Skeletal muscle tissue (tissue), 4 donors: ENCODE measurements around the gene IFNLR1. TPM values are rescaled to one million over a fixed set of nuclear protein-coding genes. Genes with fewer than 3 reads are reported as not detected.

ENCODE experiments used
- H3K27ac ChIP-seq: one replicate; pipeline ENCODE4 v1.7.0; 2013; ENCODE audit warnings: mild to moderate bottlenecking, low read depth, low read length, inconsistent platforms
- H3K27me3 ChIP-seq, 3 donors: one replicate each; pipeline ENCODE4 v1.7.0; 2013; ENCODE audit warnings: low read length in 3 of 3; ENCODE audit not compliant: control insufficient read depth in 3 of 3, insufficient read depth in 3 of 3
- H3K36me3 ChIP-seq, 3 donors: one replicate each; pipeline ENCODE4 v1.7.0; 2013; ENCODE audit warnings: low read length in 3 of 3; ENCODE audit not compliant: control insufficient read depth in 3 of 3, insufficient read depth in 3 of 3
- H3K4me1 ChIP-seq, 3 donors: one replicate each; pipeline ENCODE4 v1.7.0; 2013; ENCODE audit warnings: low read length in 3 of 3, mild to moderate bottlenecking in 3 of 3; ENCODE audit not compliant: control insufficient read depth in 3 of 3, insufficient read depth in 3 of 3
- H3K4me3 ChIP-seq, 3 donors: one replicate each; pipeline ENCODE4 v1.7.0; 2013; ENCODE audit warnings: low read length in 3 of 3
- H3K9ac ChIP-seq, 3 donors: one replicate each; pipeline ENCODE4 v1.7.0; 2013; ENCODE audit warnings: low read length in 3 of 3, mild to moderate bottlenecking in 3 of 3, moderate library complexity in 2 of 3, low read depth in 1 of 3
- H3K9me3 ChIP-seq, 3 donors: one replicate each; pipeline ENCODE4 v1.7.0; 2013; ENCODE audit warnings: low read length in 3 of 3; ENCODE audit not compliant: control insufficient read depth in 3 of 3
- total RNA-seq: library from RNA; depleted of rRNA; stranded (reverse); fragments of >200 nt; gene quantifications from one replicate; pipeline ENCODE4 v1.2.3, GENCODE V29; 2014
- donor health status: Osteomylitis.

Gene IFNLR1
- total RNA-seq, 1 donor from 2014 or later = not detected

- H3K9me3 ChIP-seq = no peaks in the 10 kb centered on the region
- peaks cover 0 to 6% (median 2%) of the 10 kb centered on the region in 3 donors for H3K27me3 ChIP-seq
- peak overlapping the region; percentile 98 for H3K27ac ChIP-seq
- H3K4me1 ChIP-seq = peaks cover 55 to 60% (median 59%) of the 10 kb centered on the region in 3 donors
- peak overlapping the region; percentile 79 to 94 (median 81) for H3K4me3 ChIP-seq
- peak overlapping the region; percentile 89 to 98 (median 97) for H3K9ac ChIP-seq
- H3K36me3 ChIP-seq = peaks cover 6 to 22% (median 14%) of the 10 kb centered on the region in 3 donors
These were observed 75.7 kb downstream of the IFNLR1 start for GRCh38 chr1:24111262-24111995.

- Histone ChIP-seq H3K9ac (peak overlapping the region; percentile 89 to 98 (median 97)), H3K9me3 (no peaks in the 10 kb centered on the region), H3K4me1 (peaks cover 59 to 64% (median 64%) of the 10 kb centered on the region in 3 donors), H3K27me3 (peaks cover 0 to 3% (median 2%) of the 10 kb centered on the region in 3 donors), H3K36me3 (peaks cover 11 to 28% (median 20%) of the 10 kb centered on the region in 3 donors), H3K4me3 (peak overlapping the region; percentile 79 to 94 (median 81)), H3K27ac (peak overlapping the region; percentile 98)
These were observed 76.3 kb downstream of the IFNLR1 start for GRCh38 chr1:24110642-24111261.

GRCh38 chr1:24109686-24110475 is 77.2 kb downstream of the IFNLR1 start:
- Histone ChIP-seq H3K9ac (peak overlapping the region; percentile 48 to 98 (median 89)), H3K4me3 (peak overlapping the region; percentile 79 to 94 (median 81)), H3K36me3 (peaks cover 12 to 33% (median 26%) of the 10 kb centered on the region in 3 donors), H3K27me3 (peaks cover 0 to 2% (median 2%) of the 10 kb centered on the region in 3 donors), H3K27ac (peak overlapping the region; percentile 98), H3K9me3 (no peaks in the 10 kb centered on the region), H3K4me1 (peaks cover 63 to 73% (median 72%) of the 10 kb centered on the region in 3 donors)

GRCh38 chr1:24109166-24109483 is 78.0 kb downstream of the IFNLR1 start:
- H3K9me3 ChIP-seq = no peaks in the 10 kb centered on the region
- H3K9ac ChIP-seq = peak overlapping the region; percentile 45 to 74 (median 70)
- H3K27me3 ChIP-seq = peaks cover 0 to 2% (median 0%) of the 10 kb centered on the region in 3 donors
- peak overlapping the region; percentile 79 to 94 (median 81) for H3K4me3 ChIP-seq
- peaks cover 12 to 33% (median 26%) of the 10 kb centered on the region in 3 donors for H3K36me3 ChIP-seq
- H3K4me1 ChIP-seq = peaks cover 65 to 78% (median 72%) of the 10 kb centered on the region in 3 donors
- peak overlapping the region; percentile 98 for H3K27ac ChIP-seq

- Histone ChIP-seq H3K4me3 (peak overlapping the region; percentile 54 to 94 (median 81)), H3K9ac (peak overlapping the region; percentile 45 to 74 (median 70)), H3K9me3 (no peaks in the 10 kb centered on the region), H3K36me3 (peaks cover 12 to 33% (median 26%) of the 10 kb centered on the region in 3 donors), H3K27me3 (no peaks in the 10 kb centered on the region), H3K27ac (peak overlapping the region; percentile 98), H3K4me1 (peaks cover 70 to 84% (median 76%) of the 10 kb centered on the region in 3 donors)
These were observed 78.5 kb downstream of the IFNLR1 start for GRCh38 chr1:24108334-24109165.

GRCh38 chr1:24107462-24108138 is 79.5 kb downstream of the IFNLR1 start:
- Histone ChIP-seq H3K4me3 (no peak overlapping the region), H3K27ac (peak overlapping the region; percentile 98)

GRCh38 chr1:24105368-24106160 is 81.5 kb downstream of the IFNLR1 start:
- no peak overlapping the region for H3K4me3 ChIP-seq
- no peaks in the 10 kb centered on the region for H3K27me3 ChIP-seq
- H3K4me1 ChIP-seq = peaks cover 60 to 78% (median 76%) of the 10 kb centered on the region in 3 donors
- no peaks in the 10 kb centered on the region for H3K9me3 ChIP-seq
- peak overlapping the region in 2 of 3 donors; percentile 21 to 33 for H3K9ac ChIP-seq
- H3K36me3 ChIP-seq = peaks cover 12 to 33% (median 26%) of the 10 kb centered on the region in 3 donors
- H3K27ac ChIP-seq = peak overlapping the region; percentile 7

More at GRCh38 chr1:24107462-24108138, 79.5 kb downstream of the IFNLR1 start:
- Histone ChIP-seq H3K27me3 (no peaks in the 10 kb centered on the region), H3K9ac (peak overlapping the region in 2 of 3 donors; percentile 30 to 74), H3K4me1 (peaks cover 75 to 89% (median 81%) of the 10 kb centered on the region in 3 donors), H3K9me3 (no peaks in the 10 kb centered on the region), H3K36me3 (peaks cover 12 to 33% (median 26%) of the 10 kb centered on the region in 3 donors)

- Histone ChIP-seq H3K36me3 (peaks cover 12 to 29% (median 26%) of the 10 kb centered on the region in 3 donors), H3K4me1 (peaks cover 53 to 75% (median 74%) of the 10 kb centered on the region in 3 donors), H3K4me3 (no peak overlapping the region), H3K9ac (no peak overlapping the region), H3K27me3 (no peaks in the 10 kb centered on the region), H3K27ac (peak overlapping the region; percentile 7), H3K9me3 (no peaks in the 10 kb centered on the region)
These were observed 82.2 kb downstream of the IFNLR1 start for GRCh38 chr1:24104854-24105253.
